K562 (cell line): ENCODE data around the gene MYL4. TPM values are rescaled to one million over a fixed set of nuclear protein-coding genes. Genes with fewer than 3 reads are reported as not detected.
A peak's percentile ranks its signal among the peaks of the same experiment; 100 is the strongest.

Experiments used
- CEBPG ChIP-seq, 3 experiments: fragments of 200-800 bp in 1 of 3; sonication (Bioruptor generic) in 1 of 3; sonication (generic) in 1 of 3; formaldehyde crosslinking in 1 of 3; IDR thresholded peaks in 2 of 3; conservative IDR thresholded peaks in 1 of 3; 2 replicates each; pipeline versions ENCODE4 v1.6.1 to v1.8.0; 2016 to 2022; ENCODE audit warnings: missing compliant biosample characterization in 2 of 3, missing genetic modification characterization in 2 of 3, mild to moderate bottlenecking in 1 of 3, missing genetic modification reagents in 1 of 3
- DEAF1 ChIP-seq: fragments of 450-650 bp; formaldehyde crosslinking; IDR thresholded peaks from 2 replicates; pipeline ENCODE4 v1.4.0; 2020; ENCODE audit warnings: mild to moderate bottlenecking, moderate library complexity
- ELF1 ChIP-seq: fragments of 200-800 bp; sonication (Bioruptor generic); IDR thresholded peaks from 2 replicates; pipeline ENCODE4 v1.6.1; 2016; ENCODE audit warnings: missing genetic modification characterization, missing compliant biosample characterization
- FOS ChIP-seq: IDR thresholded peaks from 3 replicates; pipeline ENCODE4 v1.6.1; 2011; ENCODE audit not compliant: insufficient read length; ENCODE audit errors: extremely low read depth
- GATA2 ChIP-seq: sonication (generic); formaldehyde crosslinking; IDR thresholded peaks from 2 replicates; pipeline ENCODE4 v1.4.0; 2020; ENCODE audit warnings: mild to moderate bottlenecking, missing genetic modification reagents
- KAT2B ChIP-seq: IDR thresholded peaks from one replicate; pipeline ENCODE4 v1.6.1; 2012; ENCODE audit warnings: low read depth, mild to moderate bottlenecking, control low read depth, inconsistent platforms, low read length, moderate library complexity
- MAFF ChIP-seq: IDR thresholded peaks from 2 replicates; pipeline ENCODE4 v1.6.1; 2012; ENCODE audit warnings: low read length, improper control_type of control experiment
- MXI1 ChIP-seq: IDR thresholded peaks from 2 replicates; pipeline ENCODE4 v1.6.1; 2011; ENCODE audit warnings: low read depth, mild to moderate bottlenecking, improper control_type of control experiment, low read length
- NCOA2 ChIP-seq, 2 experiments: fragments of 450-650 bp; IDR thresholded peaks; 2 replicates each; pipeline ENCODE4 v1.6.1; 2018; ENCODE audit warnings: mild to moderate bottlenecking in 2 of 2, moderate library complexity in 1 of 2; ENCODE audit not compliant: partially characterized antibody in 2 of 2
- NFIC ChIP-seq: fragments of 450-650 bp; IDR thresholded peaks from 2 replicates; pipeline ENCODE4 v1.6.1; 2017; ENCODE audit warnings: mild to moderate bottlenecking, inconsistent platforms
- PHTF2 ChIP-seq: fragments of 250-450 bp; sonication (Bioruptor Pico); IDR thresholded peaks from 2 replicates; pipeline ENCODE4 v1.5.0; 2021; ENCODE audit warnings: mild to moderate bottlenecking
- POLR2G ChIP-seq: fragments of 200-400 bp; formaldehyde crosslinking; IDR thresholded peaks from 2 replicates; pipeline ENCODE4 v1.6.1; 2017; ENCODE audit warnings: low read depth, mild to moderate bottlenecking, antibody characterized with exemption, low read length, moderate library complexity
- PYGO2 ChIP-seq: fragments of 450-650 bp; IDR thresholded peaks from 2 replicates; pipeline ENCODE4 v1.6.1; 2016; ENCODE audit warnings: mild to moderate bottlenecking, missing genetic modification characterization, moderate library complexity, missing compliant biosample characterization
- SMARCA4 ChIP-seq: fragments of 450-650 bp; IDR thresholded peaks from 2 replicates; pipeline ENCODE4 v1.6.1; 2016
- SRSF1 ChIP-seq: fragments of 200-400 bp; formaldehyde crosslinking; IDR thresholded peaks from 2 replicates; pipeline ENCODE4 v1.6.1; 2017; ENCODE audit warnings: mild to moderate bottlenecking, low read depth, low read length, moderate library complexity
- YY1 ChIP-seq, 3 experiments: IDR thresholded peaks; 2 replicates each; pipeline ENCODE4 v1.6.1; 2011; ENCODE audit warnings: low read length in 2 of 3, mild to moderate bottlenecking in 2 of 3, moderate library complexity in 2 of 3, borderline replicate concordance in 1 of 3, control low read depth in 1 of 3, low read depth in 1 of 3; ENCODE audit not compliant: insufficient read depth in 3 of 3, insufficient replicate concordance in 2 of 3, control insufficient read depth in 1 of 3, insufficient read length in 1 of 3; ENCODE audit errors: extremely low read depth in 1 of 3
- ZBTB2 ChIP-seq: fragments of 450-650 bp; IDR thresholded peaks from 2 replicates; pipeline ENCODE4 v1.6.1; 2016; ENCODE audit warnings: antibody characterized with exemption
- ZNF395 ChIP-seq: fragments of 200-800 bp; sonication (Bioruptor generic); IDR thresholded peaks from 2 replicates; pipeline ENCODE4 v1.6.1; 2017; ENCODE audit warnings: missing genetic modification characterization, missing compliant biosample characterization
- ZNF589 ChIP-seq: fragments of 200-800 bp; sonication (Bioruptor generic); IDR thresholded peaks from 2 replicates; pipeline ENCODE4 v1.6.1; 2016; ENCODE audit warnings: low read depth, missing genetic modification characterization, missing compliant biosample characterization
- polyA plus RNA-seq, 8 experiments: library from polyadenylated mRNA; depleted of rRNA in 4 of 8; stranded (reverse) in 5 of 8; unstranded in 3 of 8; fragments of >200 nt; fragmentation: Nextera tagmentation in 2 of 8; fragmentation: Illumina TruSeq in 1 of 8; extraction: Ambion mirVana in 2 of 8; extraction: Trizol in 1 of 8; gene quantifications; 2 replicates each; pipeline versions ENCODE4 v1.2.1 to v1.2.3, GENCODE V29; 2011 to 2014; ENCODE audit warnings: inconsistent platforms in 1 of 8, missing spikeins in 1 of 8
- total RNA-seq, 7 experiments: library from RNA; depleted of rRNA in 6 of 7; stranded (reverse); fragments of >200 nt in 6 of 7; fragmentation: Illumina TruSeq in 2 of 7; extraction: Trizol in 2 of 7; gene quantifications; 2 replicates each; pipeline versions ENCODE4 v1.2.1 to v1.2.3, GENCODE V29; 2011 to 2021; ENCODE audit warnings: low replicate concordance in 1 of 7
- TF ChIP-seq, protein P1 (sequence below), 3 experiments: IDR thresholded peaks in 2 of 3; conservative IDR thresholded peaks in 1 of 3; 2 replicates each; pipeline ENCODE4 v1.5.1; 2011 to 2012; ENCODE audit warnings: low read length in 3 of 3, mild to moderate bottlenecking in 3 of 3, control low read depth in 2 of 3, improper control_type of control experiment in 1 of 3, inconsistent platforms in 1 of 3, low read depth in 1 of 3, mixed read lengths in 1 of 3, moderate library complexity in 1 of 3; ENCODE audit not compliant: insufficient read depth in 2 of 3

The MYL4 gene
- total and polyA plus RNA-seq, 9 of the 15 experiments (the other 6 are each of a cell fraction or from before 2014, with no cell fraction given), result 117 to 423 (median 221) TPM

DNA sequence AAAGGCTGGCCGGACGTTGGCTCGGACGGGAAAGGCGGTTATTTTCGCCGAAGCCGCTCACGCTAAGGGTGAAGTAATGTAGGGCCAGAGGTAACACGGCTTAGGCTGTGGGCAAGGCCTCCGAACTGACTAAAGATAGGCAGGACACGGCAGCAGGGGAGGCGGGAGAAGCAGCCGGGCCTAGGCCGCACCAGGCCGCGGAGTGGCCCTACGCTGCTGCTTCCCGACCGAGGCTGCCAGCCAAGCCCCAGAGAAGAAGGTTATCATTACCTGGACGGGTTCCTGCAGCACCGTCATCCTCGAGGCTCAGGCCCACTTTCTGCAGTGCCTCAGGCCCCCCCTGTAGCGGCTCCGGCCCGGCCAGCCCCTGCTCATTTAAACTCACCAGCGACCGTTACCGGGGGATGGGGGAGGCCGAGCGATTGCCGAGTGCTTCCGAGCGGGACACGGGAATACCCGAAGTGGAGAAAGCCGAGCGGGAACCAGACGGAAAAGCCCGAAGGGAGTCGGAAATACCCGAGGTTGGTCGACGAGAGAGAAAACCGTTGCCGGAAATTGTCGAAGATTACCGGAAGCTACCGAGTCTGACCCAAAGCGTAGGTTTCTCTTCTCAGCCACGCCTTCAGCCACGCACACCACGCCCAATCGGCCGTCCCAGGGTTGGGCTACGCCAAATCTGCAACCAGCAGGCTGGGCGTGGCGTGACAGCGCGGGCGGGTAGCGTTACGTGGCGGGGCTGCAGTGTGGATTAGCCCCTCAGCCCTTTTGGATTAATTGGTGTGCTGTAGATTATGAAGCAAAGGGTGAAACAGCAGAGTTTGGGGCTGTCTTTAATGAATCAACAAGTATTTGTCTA lies 20.0 kb upstream of the MYL4 start, which contains the start of gene CDC27 (continued):
- TF ChIP-seq MXI1 (no peak), ELF1 (tag) (peak; percentile 38; the same call in 1 of the 2 replicates), DEAF1 (CRISPR knock-in tag) (peak; percentile 100), POLR2G (peak; percentile 89), CEBPG (CRISPR knock-in tag; IDR thresholded peaks at IDR 0.05) (peak; percentile 53; the same call in 1 of the 2 replicates), CEBPG (tag; conservative IDR thresholded peaks at IDR 0.05 in 1 of 2, IDR thresholded peaks at IDR 0.05 in 1 of 2) (no peak), NFIC (peak; percentile 34), YY1 (IDR thresholded peaks at IDR 0.05; ENCODE audit: borderline replicate concordance in 1 of 3, control insufficient read depth in 1 of 3, extremely low read depth in 1 of 3, insufficient read depth in 3 of 3, insufficient read length in 1 of 3, insufficient replicate concordance in 2 of 3, low read depth in 1 of 3, low read length in 2 of 3) (peak in 2 of 3 experiments; percentile 38 to 58), FOS (no peak), NCOA2 (IDR thresholded peaks at IDR 0.05; ENCODE audit: partially characterized antibody in 2 of 2) (no peak), PYGO2 (tag) (no peak), ZBTB2 (peak; percentile 70; the same call in 1 of the 2 replicates), GATA2 (CRISPR knock-in tag) (no peak), PHTF2 (CRISPR knock-in tag) (no peak), KAT2B (peak; percentile 43), SMARCA4 (peak; percentile 59), ZNF589 (CRISPR knock-in tag) (no peak), SRSF1 (no peak), ZNF395 (0 out of 2 replicates have a peak, but pooled peaks have one; percentile 38), MAFF (no peak)
- TF ChIP-seq, protein P1, sequence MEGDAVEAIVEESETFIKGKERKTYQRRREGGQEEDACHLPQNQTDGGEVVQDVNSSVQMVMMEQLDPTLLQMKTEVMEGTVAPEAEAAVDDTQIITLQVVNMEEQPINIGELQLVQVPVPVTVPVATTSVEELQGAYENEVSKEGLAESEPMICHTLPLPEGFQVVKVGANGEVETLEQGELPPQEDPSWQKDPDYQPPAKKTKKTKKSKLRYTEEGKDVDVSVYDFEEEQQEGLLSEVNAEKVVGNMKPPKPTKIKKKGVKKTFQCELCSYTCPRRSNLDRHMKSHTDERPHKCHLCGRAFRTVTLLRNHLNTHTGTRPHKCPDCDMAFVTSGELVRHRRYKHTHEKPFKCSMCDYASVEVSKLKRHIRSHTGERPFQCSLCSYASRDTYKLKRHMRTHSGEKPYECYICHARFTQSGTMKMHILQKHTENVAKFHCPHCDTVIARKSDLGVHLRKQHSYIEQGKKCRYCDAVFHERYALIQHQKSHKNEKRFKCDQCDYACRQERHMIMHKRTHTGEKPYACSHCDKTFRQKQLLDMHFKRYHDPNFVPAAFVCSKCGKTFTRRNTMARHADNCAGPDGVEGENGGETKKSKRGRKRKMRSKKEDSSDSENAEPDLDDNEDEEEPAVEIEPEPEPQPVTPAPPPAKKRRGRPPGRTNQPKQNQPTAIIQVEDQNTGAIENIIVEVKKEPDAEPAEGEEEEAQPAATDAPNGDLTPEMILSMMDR (IDR thresholded peaks at IDR 0.05 in 2 of 3, conservative IDR thresholded peaks at IDR 0.05 in 1 of 3; ENCODE audit: insufficient read depth in 2 of 3, low read depth in 1 of 3, low read length in 3 of 3), result no peak
